Activated CD4-positive, alpha-beta T cell treated with anti-CD3 and anti-CD28 coated beads for 36 hours (primary cell): Measurements from ENCODE around the gene SLC66A3. TPM values are rescaled to one million over a fixed set of nuclear protein-coding genes. Genes with fewer than 3 reads are reported as not detected.

Source experiments
- ATAC-seq: fragments of 200-7000 bp; cut with Tn5 transposase; one replicate; pipeline ENCODE4 v1.10.0; 2021; ENCODE audit warnings: mild to moderate bottlenecking, moderate library complexity
- CTCF ChIA-PET: fragments of 350-600 bp; sonication (Branson Sonifier 250); formaldehyde crosslinking; loops from one replicate; lab custom pipeline; 2021; ENCODE audit warnings: antibody characterized with exemption; lab: Charles Lee
- POLR2A ChIA-PET: fragments of 350-600 bp; sonication (Branson Sonifier 250); formaldehyde crosslinking; loops from one replicate; lab custom pipeline; 2021; ENCODE audit warnings: antibody characterized with exemption, inconsistent platforms; lab: Charles Lee
- DNase-seq: peaks from one replicate; pipeline ENCODE4 v3.0.0-alpha.2; 2020
- H3K27ac Mint-ChIP-seq: one replicate; pipeline ENCODE4 v1.8.0; 2021; ENCODE audit warnings: mixed read lengths
- H3K27me3 Mint-ChIP-seq: one replicate; pipeline ENCODE4 v1.8.0; 2021; ENCODE audit warnings: mixed read lengths
- H3K36me3 Mint-ChIP-seq: one replicate; pipeline ENCODE4 v1.8.0; 2021; ENCODE audit warnings: low read depth, mixed read lengths
- H3K4me1 Mint-ChIP-seq: one replicate; pipeline ENCODE4 v1.8.0; 2021; ENCODE audit warnings: mixed read lengths
- H3K4me3 Mint-ChIP-seq: one replicate; pipeline ENCODE4 v1.8.0; 2021; ENCODE audit warnings: mild to moderate bottlenecking, moderate library complexity, mixed read lengths
- H3K9me3 Mint-ChIP-seq: one replicate; pipeline ENCODE4 v1.8.0; 2021; ENCODE audit warnings: low read depth, mixed read lengths
- intact Hi-C, 2 experiments: fragments of 100-400 bp; cut with DNase I in 1 of 2; cut with micrococcal nuclease in 1 of 2; formaldehyde crosslinking; loops; one replicate each; pipeline versions ENCODE4 v1.14.2 to v1.15.1; 2022 to 2024; cut with DNase I, micrococcal nuclease
- total RNA-seq, 2 experiments: library from RNA; stranded (reverse); gene quantifications; one replicate each; pipeline ENCODE4 v1.2.3, GENCODE V29; 2021

The SLC66A3 gene
- total RNA-seq, 2 experiments from 2014 or later: 8.2 to 9.8 TPM

- H3K27me3 Mint-ChIP-seq: no peaks in the 10 kb centered on the region
- H3K4me1 Mint-ChIP-seq: no peaks in the 10 kb centered on the region
- H3K4me3 Mint-ChIP-seq: no peak overlapping the region
- DNase-seq (no peak), ATAC-seq (no peak)
- ChIA-PET POLR2A (no interaction called here), CTCF (interaction anchor here (1.0 to 2.1 kb wide), 5 partner anchors 10 to 264 kb away, joined by 3 to 9 read pairs (median 4); a partner anchor contains a TSS)
- peaks cover 5% of the 10 kb centered on the region for H3K36me3 Mint-ChIP-seq
- no peaks in the 10 kb centered on the region for H3K9me3 Mint-ChIP-seq
- H3K27ac Mint-ChIP-seq: no peak overlapping the region
- intact Hi-C loops: no loop called here
Measured at GRCh38 chr2:11182951-11183350, 27.7 kb downstream of the SLC66A3 start.

GRCh38 chr2:11186145-11186544 is 30.9 kb downstream of the SLC66A3 start:
- DNase-seq (no peak), ATAC-seq (no peak)
- Mint-ChIP-seq H3K4me1 (no peaks in the 10 kb centered on the region), H3K4me3 (no peak overlapping the region), H3K27ac (no peak overlapping the region), H3K9me3 (no peaks in the 10 kb centered on the region), H3K27me3 (no peaks in the 10 kb centered on the region), H3K36me3 (peaks cover 5% of the 10 kb centered on the region)
- intact Hi-C loops: no loop called here
- POLR2A ChIA-PET: no interaction called here
- CTCF ChIA-PET: no interaction called here

- H3K4me3 Mint-ChIP-seq: no peak overlapping the region
- no peak overlapping the region for H3K27ac Mint-ChIP-seq
- H3K9me3 Mint-ChIP-seq: no peaks in the 10 kb centered on the region
- no peaks in the 10 kb centered on the region for H3K27me3 Mint-ChIP-seq
- peaks cover 5% of the 10 kb centered on the region for H3K36me3 Mint-ChIP-seq
- ChIA-PET POLR2A (interaction anchor here (0.7 kb wide), 1 partner anchor 16 kb away, joined by 8 read pairs; no protein-coding TSS in a partner anchor), CTCF (no interaction called here)
- no peak for DNase-seq
- no peak for ATAC-seq
- intact Hi-C loops: no loop called here
- no peaks in the 10 kb centered on the region for H3K4me1 Mint-ChIP-seq
Measured at GRCh38 chr2:11187083-11187619, 31.9 kb downstream of the SLC66A3 start.

- H3K36me3 Mint-ChIP-seq: peaks cover 5% of the 10 kb centered on the region
- ATAC-seq (no peak), DNase-seq (no peak)
- no peak overlapping the region for H3K27ac Mint-ChIP-seq
- H3K27me3 Mint-ChIP-seq: no peaks in the 10 kb centered on the region
- no peak overlapping the region for H3K4me3 Mint-ChIP-seq
- H3K9me3 Mint-ChIP-seq: no peaks in the 10 kb centered on the region
- no peaks in the 10 kb centered on the region for H3K4me1 Mint-ChIP-seq
- intact Hi-C loops: no loop called here
- ChIA-PET POLR2A (interaction anchor here (0.7 kb wide), 1 partner anchor 16 kb away, joined by 8 read pairs; no protein-coding TSS in a partner anchor), CTCF (no interaction called here)
Measured at GRCh38 chr2:11187731-11188130, 32.5 kb downstream of the SLC66A3 start.

GRCh38 chr2:11196246-11196645 is 41.0 kb downstream of the SLC66A3 start:
- H3K4me3 Mint-ChIP-seq: no peak overlapping the region
- H3K27me3 Mint-ChIP-seq: no peaks in the 10 kb centered on the region
- no peaks in the 10 kb centered on the region for H3K9me3 Mint-ChIP-seq
- H3K27ac Mint-ChIP-seq: no peak overlapping the region
- ATAC-seq: no peak
- no peak for DNase-seq
- no peaks in the 10 kb centered on the region for H3K4me1 Mint-ChIP-seq
- intact Hi-C loops: no loop called here
- H3K36me3 Mint-ChIP-seq: peaks cover 19% of the 10 kb centered on the region
- ChIA-PET CTCF (no interaction called here), POLR2A (no interaction called here)

- no peaks in the 10 kb centered on the region for H3K9me3 Mint-ChIP-seq
- peaks cover 15% of the 10 kb centered on the region for H3K4me1 Mint-ChIP-seq
- ChIA-PET POLR2A (no interaction called here), CTCF (interaction anchor here (0.7 to 1.3 kb wide), 4 partner anchors 9 to 258 kb away, joined by 3 to 4 read pairs (median 4); no protein-coding TSS in a partner anchor)
- no peak for ATAC-seq
- no peak overlapping the region for H3K4me3 Mint-ChIP-seq
- no peak for DNase-seq
- intact Hi-C loops: no loop called here
- H3K27me3 Mint-ChIP-seq: no peaks in the 10 kb centered on the region
- peaks cover 18% of the 10 kb centered on the region for H3K36me3 Mint-ChIP-seq
- no peak overlapping the region for H3K27ac Mint-ChIP-seq
Measured at GRCh38 chr2:11200651-11201050, 45.4 kb downstream of the SLC66A3 start.

GRCh38 chr2:11201969-11202368 is 46.7 kb downstream of the SLC66A3 start:
- no peaks in the 10 kb centered on the region for H3K9me3 Mint-ChIP-seq
- ATAC-seq (no peak), DNase-seq (no peak)
- no peaks in the 10 kb centered on the region for H3K27me3 Mint-ChIP-seq
- peaks cover 15% of the 10 kb centered on the region for H3K4me1 Mint-ChIP-seq
- H3K4me3 Mint-ChIP-seq: no peak overlapping the region
- intact Hi-C loops: no loop called here
- H3K36me3 Mint-ChIP-seq: peaks cover 9% of the 10 kb centered on the region
- CTCF ChIA-PET: interaction anchor here (1.1 to 1.3 kb wide), 3 partner anchors 11 to 216 kb away, joined by 3 to 4 read pairs (median 3); no protein-coding TSS in a partner anchor
- POLR2A ChIA-PET: no interaction called here
- no peak overlapping the region for H3K27ac Mint-ChIP-seq

GRCh38 chr2:11203480-11203879 is 48.2 kb downstream of the SLC66A3 start:
- DNase-seq (no peak), ATAC-seq (peak; percentile 92)
- H3K27me3 Mint-ChIP-seq: no peaks in the 10 kb centered on the region
- intact Hi-C loops: loop anchor here in 1 of 2 experiments (1.0 kb wide), 1 partner anchor 48 kb away; the partner anchor contains the start of gene SLC66A3
- POLR2A ChIA-PET: no interaction called here
- peaks cover 15% of the 10 kb centered on the region for H3K4me1 Mint-ChIP-seq
- H3K9me3 Mint-ChIP-seq: no peaks in the 10 kb centered on the region
- peak overlapping the region; percentile 19 for H3K27ac Mint-ChIP-seq
- no peak overlapping the region for H3K4me3 Mint-ChIP-seq
- H3K36me3 Mint-ChIP-seq: peaks cover 12% of the 10 kb centered on the region
- CTCF ChIA-PET: interaction anchor here (0.5 to 1.4 kb wide), 3 partner anchors 11 to 26 kb away, joined by 3 to 5 read pairs (median 3); no protein-coding TSS in a partner anchor

GRCh38 chr2:11208083-11208482 is 52.8 kb downstream of the SLC66A3 start:
- POLR2A ChIA-PET: no interaction called here
- DNase-seq (no peak), ATAC-seq (no peak)
- intact Hi-C loops: no loop called here
- no peak overlapping the region for H3K27ac Mint-ChIP-seq
- peaks cover 9% of the 10 kb centered on the region for H3K36me3 Mint-ChIP-seq
- CTCF ChIA-PET: interaction anchor here (0.6 to 2.3 kb wide), 5 partner anchors 9 to 323 kb away, joined by 3 to 6 read pairs (median 4); no protein-coding TSS in a partner anchor
- no peaks in the 10 kb centered on the region for H3K27me3 Mint-ChIP-seq
- peaks cover 15% of the 10 kb centered on the region for H3K4me1 Mint-ChIP-seq
- no peak overlapping the region for H3K4me3 Mint-ChIP-seq
- H3K9me3 Mint-ChIP-seq: no peaks in the 10 kb centered on the region

- CTCF ChIA-PET: interaction anchor here (1.4 kb wide), 1 partner anchor 16 kb away, joined by 5 read pairs; no protein-coding TSS in a partner anchor
- POLR2A ChIA-PET: no interaction called here
- no peak overlapping the region for H3K4me3 Mint-ChIP-seq
- no peaks in the 10 kb centered on the region for H3K4me1 Mint-ChIP-seq
- H3K27ac Mint-ChIP-seq: no peak overlapping the region
- DNase-seq (no peak), ATAC-seq (no peak)
- no peaks in the 10 kb centered on the region for H3K27me3 Mint-ChIP-seq
- H3K9me3 Mint-ChIP-seq: no peaks in the 10 kb centered on the region
- intact Hi-C loops: no loop called here
- peaks cover 20% of the 10 kb centered on the region for H3K36me3 Mint-ChIP-seq
Measured at GRCh38 chr2:11212645-11213044, 57.4 kb downstream of the SLC66A3 start.

GRCh38 chr2:11213090-11213638 is 57.9 kb downstream of the SLC66A3 start:
- Mint-ChIP-seq H3K27ac (no peak overlapping the region), H3K4me3 (no peak overlapping the region), H3K9me3 (no peaks in the 10 kb centered on the region), H3K36me3 (peaks cover 20% of the 10 kb centered on the region), H3K27me3 (no peaks in the 10 kb centered on the region), H3K4me1 (no peaks in the 10 kb centered on the region)
- ATAC-seq: no peak
- ChIA-PET CTCF (no interaction called here), POLR2A (no interaction called here)
- intact Hi-C loops: no loop called here
- DNase-seq: no peak

- Mint-ChIP-seq H3K36me3 (peaks cover 20% of the 10 kb centered on the region), H3K9me3 (no peaks in the 10 kb centered on the region), H3K4me3 (no peak overlapping the region), H3K4me1 (no peaks in the 10 kb centered on the region), H3K27ac (no peak overlapping the region), H3K27me3 (no peaks in the 10 kb centered on the region)
- DNase-seq (no peak), ATAC-seq (no peak)
- CTCF ChIA-PET: no interaction called here
- intact Hi-C loops: loop anchor here in 1 of 2 experiments (2.0 kb wide), 1 partner anchor 15 kb away; no protein-coding TSS in a partner anchor
- POLR2A ChIA-PET: no interaction called here
Measured at GRCh38 chr2:11213975-11214374, 58.7 kb downstream of the SLC66A3 start.
